Measurements from ENCODE around the gene UVRAG. TPM values are rescaled to one million over a fixed set of nuclear protein-coding genes. Genes with fewer than 3 reads are reported as not detected.
"Not testable (repeated sequence)": the region's sequence is repeated elsewhere in the genome, so short reads cannot be mapped to it uniquely, and the experiment has no call there.

The UVRAG gene
- total RNA-seq, 1 donor from 2014 or later = 27.6 TPM

DNA sequence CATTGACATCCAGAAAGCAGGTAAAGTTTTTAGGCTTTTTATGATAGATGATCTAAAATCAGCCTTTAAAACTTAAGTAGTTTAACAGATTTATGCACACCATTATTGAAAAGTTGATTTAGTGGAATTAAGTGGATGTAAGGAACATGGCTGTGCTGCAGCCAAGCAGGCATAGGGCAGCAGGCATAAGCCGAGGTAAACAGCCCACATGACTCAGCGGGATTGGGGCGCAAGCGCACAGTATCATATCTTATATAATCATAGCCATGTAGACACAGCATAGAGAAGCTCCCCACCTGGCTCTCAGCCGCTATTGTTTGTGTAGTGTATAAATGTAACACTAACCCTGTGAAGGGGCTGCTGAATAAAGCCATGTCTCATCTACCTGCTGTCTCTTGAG, 233.8 kb downstream of the UVRAG start:
- DNase-seq (ENCODE audit: low spot score in 2 of 2, unreplicated experiment in 2 of 2) = no peak
- H3K27me3 Mint-ChIP-seq (ENCODE audit: low read depth) = no peaks in the 10 kb centered on the region
- H3K9me3 Mint-ChIP-seq = peaks cover 19% of the 10 kb centered on the region
- TF ChIP-seq, protein P1, sequence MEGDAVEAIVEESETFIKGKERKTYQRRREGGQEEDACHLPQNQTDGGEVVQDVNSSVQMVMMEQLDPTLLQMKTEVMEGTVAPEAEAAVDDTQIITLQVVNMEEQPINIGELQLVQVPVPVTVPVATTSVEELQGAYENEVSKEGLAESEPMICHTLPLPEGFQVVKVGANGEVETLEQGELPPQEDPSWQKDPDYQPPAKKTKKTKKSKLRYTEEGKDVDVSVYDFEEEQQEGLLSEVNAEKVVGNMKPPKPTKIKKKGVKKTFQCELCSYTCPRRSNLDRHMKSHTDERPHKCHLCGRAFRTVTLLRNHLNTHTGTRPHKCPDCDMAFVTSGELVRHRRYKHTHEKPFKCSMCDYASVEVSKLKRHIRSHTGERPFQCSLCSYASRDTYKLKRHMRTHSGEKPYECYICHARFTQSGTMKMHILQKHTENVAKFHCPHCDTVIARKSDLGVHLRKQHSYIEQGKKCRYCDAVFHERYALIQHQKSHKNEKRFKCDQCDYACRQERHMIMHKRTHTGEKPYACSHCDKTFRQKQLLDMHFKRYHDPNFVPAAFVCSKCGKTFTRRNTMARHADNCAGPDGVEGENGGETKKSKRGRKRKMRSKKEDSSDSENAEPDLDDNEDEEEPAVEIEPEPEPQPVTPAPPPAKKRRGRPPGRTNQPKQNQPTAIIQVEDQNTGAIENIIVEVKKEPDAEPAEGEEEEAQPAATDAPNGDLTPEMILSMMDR (IDR thresholded peaks at IDR 0.05; ENCODE audit: unreplicated experiment) = no peak
- H3K27ac Mint-ChIP-seq = no peak overlapping the region
- no peak overlapping the region for H3K4me3 Mint-ChIP-seq
- peaks cover 30% of the 10 kb centered on the region for H3K36me3 Mint-ChIP-seq
- peaks cover 2% of the 10 kb centered on the region for H3K4me1 Mint-ChIP-seq

DNA sequence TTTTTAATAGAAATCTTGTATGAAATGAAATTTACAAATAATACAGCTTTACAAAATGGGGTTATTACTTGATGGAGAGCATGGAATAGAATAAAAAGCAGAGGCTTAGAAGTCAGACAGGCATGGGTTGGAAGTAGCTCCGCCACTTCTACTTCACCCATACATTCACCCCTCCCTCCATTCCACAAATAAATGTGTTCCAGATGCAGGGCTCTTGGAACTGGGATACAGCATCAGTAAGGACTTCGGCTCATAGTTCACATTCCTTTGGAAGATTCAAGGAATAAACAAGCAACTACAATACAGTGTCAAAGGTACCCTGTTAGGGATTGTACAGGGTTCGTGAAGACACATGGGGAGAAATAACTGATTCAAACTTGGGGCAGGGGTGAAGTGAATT, 234.5 kb downstream of the UVRAG start:
- DNase-seq (ENCODE audit: low spot score in 2 of 2, unreplicated experiment in 2 of 2) = no peak
- H3K4me1 Mint-ChIP-seq = peaks cover 2% of the 10 kb centered on the region
- no peaks in the 10 kb centered on the region for H3K27me3 Mint-ChIP-seq (ENCODE audit: low read depth)
- no peak overlapping the region for H3K4me3 Mint-ChIP-seq
- TF ChIP-seq, protein P1 (IDR thresholded peaks at IDR 0.05; ENCODE audit: unreplicated experiment) = no peak
- H3K27ac Mint-ChIP-seq = no peak overlapping the region
- H3K36me3 Mint-ChIP-seq = peaks cover 37% of the 10 kb centered on the region
- H3K9me3 Mint-ChIP-seq = peaks cover 24% of the 10 kb centered on the region

DNA sequence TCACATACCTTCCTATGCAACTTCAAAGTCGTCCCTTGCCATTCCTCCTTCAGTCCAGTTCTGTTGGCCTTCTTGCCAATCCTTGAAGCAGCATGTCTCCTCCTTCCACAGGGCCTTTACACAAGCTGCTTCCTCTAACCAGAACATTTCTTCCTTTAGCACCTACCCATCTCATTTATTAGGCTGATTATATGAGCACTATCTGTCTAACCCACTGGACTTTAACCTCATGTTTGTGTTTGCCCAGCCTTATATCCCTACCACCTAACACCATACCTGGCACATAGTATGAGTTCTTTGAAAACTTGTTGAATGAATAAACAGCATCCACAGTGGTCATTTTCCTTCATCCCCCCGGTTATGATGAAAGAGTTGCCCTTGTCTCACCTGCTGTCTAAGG, 236.9 kb downstream of the UVRAG start:
- H3K4me1 Mint-ChIP-seq = peaks cover 2% of the 10 kb centered on the region
- TF ChIP-seq, protein P1 (IDR thresholded peaks at IDR 0.05; ENCODE audit: unreplicated experiment) = no peak
- DNase-seq (ENCODE audit: low spot score in 2 of 2, unreplicated experiment in 2 of 2) = no peak
- H3K9me3 Mint-ChIP-seq = peaks cover 26% of the 10 kb centered on the region
- H3K27ac Mint-ChIP-seq = no peak overlapping the region
- H3K27me3 Mint-ChIP-seq (ENCODE audit: low read depth) = no peaks in the 10 kb centered on the region
- no peak overlapping the region for H3K4me3 Mint-ChIP-seq
- H3K36me3 Mint-ChIP-seq = peaks cover 39% of the 10 kb centered on the region

DNA sequence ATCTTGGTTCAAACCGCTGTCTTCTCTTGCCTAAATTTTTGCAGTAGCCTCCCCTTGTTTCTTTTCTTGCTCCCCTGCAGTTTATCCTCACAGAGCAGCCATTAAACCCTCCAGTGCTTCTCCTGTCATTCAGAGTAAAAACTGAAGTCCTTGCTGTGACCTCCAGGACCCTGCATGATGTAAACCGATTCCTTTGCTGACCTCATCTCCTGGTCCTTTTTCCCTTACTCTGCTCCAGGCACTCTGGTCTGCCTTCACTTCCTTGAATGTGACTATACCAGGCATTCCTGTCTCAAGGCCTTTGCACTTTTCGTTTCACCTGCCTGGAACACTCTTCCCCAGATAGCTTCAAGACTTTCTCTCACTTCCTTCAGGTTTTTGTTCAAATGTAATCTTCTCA, 239.3 kb downstream of the UVRAG start:
- no peak overlapping the region for H3K27ac Mint-ChIP-seq
- DNase-seq (ENCODE audit: low spot score in 2 of 2, unreplicated experiment in 2 of 2) = no peak
- H3K27me3 Mint-ChIP-seq (ENCODE audit: low read depth) = no peaks in the 10 kb centered on the region
- H3K36me3 Mint-ChIP-seq = peaks cover 21% of the 10 kb centered on the region
- TF ChIP-seq, protein P1 (IDR thresholded peaks at IDR 0.05; ENCODE audit: unreplicated experiment) = no peak
- H3K9me3 Mint-ChIP-seq = peaks cover 16% of the 10 kb centered on the region
- no peaks in the 10 kb centered on the region for H3K4me1 Mint-ChIP-seq
- H3K4me3 Mint-ChIP-seq = no peak overlapping the region

DNA sequence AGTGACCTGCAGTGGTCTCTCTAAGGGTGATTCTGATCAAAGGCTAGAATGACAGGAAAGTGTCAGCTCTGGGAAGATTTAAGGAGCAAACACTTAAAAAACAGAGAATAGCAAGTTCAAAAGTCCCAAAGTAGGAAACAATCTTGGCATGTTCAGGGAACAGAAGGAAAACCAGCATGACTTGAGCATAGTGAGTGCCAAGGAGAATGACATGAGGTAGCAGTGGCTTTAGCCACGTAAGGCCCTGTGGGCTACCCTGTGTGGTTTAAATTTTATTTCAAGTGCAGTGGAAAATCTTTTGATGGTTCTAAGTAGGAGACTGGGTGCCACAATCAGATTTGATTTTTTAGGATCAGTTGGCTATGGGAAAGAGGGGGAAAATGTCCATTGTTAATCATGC, 241.9 kb downstream of the UVRAG start:
- no peak for DNase-seq (ENCODE audit: low spot score in 2 of 2, unreplicated experiment in 2 of 2)
- H3K27ac Mint-ChIP-seq = no peak overlapping the region
- TF ChIP-seq, protein P1 (IDR thresholded peaks at IDR 0.05; ENCODE audit: unreplicated experiment) = no peak
- no peaks in the 10 kb centered on the region for H3K27me3 Mint-ChIP-seq (ENCODE audit: low read depth)
- H3K9me3 Mint-ChIP-seq = peaks cover 11% of the 10 kb centered on the region
- no peaks in the 10 kb centered on the region for H3K4me1 Mint-ChIP-seq
- H3K36me3 Mint-ChIP-seq = peaks cover 21% of the 10 kb centered on the region
- H3K4me3 Mint-ChIP-seq = no peak overlapping the region

DNA sequence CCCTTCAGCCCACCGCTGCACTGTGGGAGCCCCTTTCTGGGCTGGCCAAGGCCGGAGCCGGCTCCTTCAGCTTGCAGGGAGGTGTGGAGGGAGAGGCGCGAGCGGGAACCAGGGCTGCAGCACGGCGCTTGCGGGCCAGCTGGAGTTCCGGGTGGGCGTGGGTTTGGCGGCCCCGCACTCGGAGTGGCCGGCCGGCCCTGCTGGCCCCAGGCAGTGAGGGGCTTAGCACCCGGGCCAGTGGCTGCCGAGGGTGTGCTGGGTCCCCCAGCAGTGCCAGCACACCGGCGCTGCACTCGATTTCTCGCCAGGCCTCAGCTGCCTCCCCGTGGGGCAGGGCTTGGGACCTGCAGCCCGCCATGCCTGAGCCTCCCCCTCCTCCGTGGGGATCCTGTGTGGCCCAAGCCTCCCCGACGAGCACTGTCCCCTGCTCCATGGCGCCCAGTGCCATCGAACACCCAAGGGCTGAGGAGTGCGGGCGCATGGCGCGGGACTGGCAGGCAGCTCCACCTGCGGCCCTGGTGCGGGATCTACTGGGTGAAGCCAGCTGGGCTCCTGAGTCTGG, 245.5 kb downstream of the UVRAG start:
- DNase-seq (ENCODE audit: low spot score in 2 of 2, unreplicated experiment in 2 of 2); H3K4me1 Mint-ChIP-seq; H3K27ac Mint-ChIP-seq; H3K4me3 Mint-ChIP-seq; H3K9me3 Mint-ChIP-seq; H3K27me3 Mint-ChIP-seq (ENCODE audit: low read depth): not testable (repeated sequence)
- peaks cover 13% of the 10 kb centered on the region for H3K36me3 Mint-ChIP-seq

All from mesothelial cell of epicardium (in vitro differentiated cells).